AG08396 (cell line): ENCODE data around the gene BAHCC1.

Source experiments
- DNase-seq: peaks from one replicate; pipeline ENCODE4 v3.0.0; 2012; ENCODE audit warnings: low spot score, mixed read lengths

Gene BAHCC1

DNA sequence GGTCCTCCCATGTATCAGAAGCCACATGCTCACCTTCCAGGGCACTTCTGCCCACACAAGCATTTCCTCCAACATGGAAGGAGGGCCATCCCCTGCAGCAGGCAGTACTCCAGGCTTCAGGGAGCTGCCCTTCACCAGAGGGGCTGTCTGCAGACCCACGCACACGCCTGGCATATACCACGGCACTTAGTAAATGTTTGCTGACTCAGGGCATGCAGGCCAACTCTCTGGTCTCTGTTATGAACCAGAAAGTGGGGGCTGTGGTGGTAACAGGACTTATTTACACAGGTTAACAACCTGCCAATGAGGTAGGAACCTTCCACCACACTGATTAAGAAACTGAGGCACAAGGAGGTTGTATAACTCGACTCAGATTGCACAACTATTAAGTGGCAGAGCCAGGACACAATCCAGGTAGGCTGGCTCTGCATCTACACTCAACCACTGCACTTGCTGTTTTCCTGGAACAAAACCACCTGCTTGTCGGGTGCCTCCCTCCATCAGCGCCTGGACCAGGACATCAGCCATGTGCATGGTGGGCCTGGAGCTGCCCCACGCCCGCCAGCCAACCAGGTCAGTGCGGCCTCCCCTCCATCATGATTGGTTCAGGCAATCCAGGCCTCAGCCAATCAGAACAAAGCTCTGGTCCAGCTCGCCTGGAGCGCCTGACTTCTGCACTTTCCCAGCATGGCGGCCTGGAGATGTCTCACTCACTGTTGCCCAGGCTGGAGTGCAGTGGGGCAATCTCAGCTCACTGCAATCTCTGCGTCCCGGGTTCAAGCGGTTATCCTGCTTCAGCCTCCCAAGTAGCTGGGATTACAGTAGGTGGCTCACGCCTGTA lies 98.2 kb downstream of the BAHCC1 start:
- no peak for DNase-seq

DNA sequence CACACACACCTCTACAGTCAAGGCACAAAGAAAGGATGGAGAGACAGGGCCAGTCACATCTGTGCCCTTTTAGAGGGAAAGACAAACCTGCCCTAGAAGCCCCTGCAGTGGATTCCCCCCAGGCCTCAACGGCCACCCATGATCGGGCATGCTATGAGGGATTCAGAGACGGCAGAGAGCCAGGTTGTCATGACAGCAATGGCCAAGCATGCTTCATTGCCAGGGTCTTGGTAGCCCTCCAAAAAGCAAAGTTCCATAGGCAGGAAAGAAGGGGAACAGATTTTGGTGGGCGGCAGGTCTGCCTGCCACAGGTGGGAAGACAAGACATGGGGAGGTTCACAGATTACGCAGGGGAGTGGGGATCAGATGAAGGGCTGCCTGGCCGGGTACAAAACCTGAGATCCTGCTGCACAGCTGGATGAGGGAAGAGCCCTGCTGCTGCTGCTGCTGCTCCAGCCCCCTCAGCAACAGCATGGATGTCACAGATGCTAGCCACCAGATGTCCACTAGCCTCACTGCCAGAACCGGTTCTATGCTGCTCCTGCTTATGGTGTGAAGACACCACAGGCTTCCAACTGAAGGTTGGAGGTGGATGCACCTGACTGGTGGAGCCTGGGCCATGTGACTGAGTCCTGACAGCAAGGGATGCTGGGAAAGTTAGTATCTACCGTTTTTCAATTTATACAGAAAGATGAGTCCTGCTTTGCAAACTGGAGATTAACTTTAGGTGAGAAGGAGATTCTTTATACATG lies 99.5 kb downstream of the BAHCC1 start:
- no peak for DNase-seq

DNA sequence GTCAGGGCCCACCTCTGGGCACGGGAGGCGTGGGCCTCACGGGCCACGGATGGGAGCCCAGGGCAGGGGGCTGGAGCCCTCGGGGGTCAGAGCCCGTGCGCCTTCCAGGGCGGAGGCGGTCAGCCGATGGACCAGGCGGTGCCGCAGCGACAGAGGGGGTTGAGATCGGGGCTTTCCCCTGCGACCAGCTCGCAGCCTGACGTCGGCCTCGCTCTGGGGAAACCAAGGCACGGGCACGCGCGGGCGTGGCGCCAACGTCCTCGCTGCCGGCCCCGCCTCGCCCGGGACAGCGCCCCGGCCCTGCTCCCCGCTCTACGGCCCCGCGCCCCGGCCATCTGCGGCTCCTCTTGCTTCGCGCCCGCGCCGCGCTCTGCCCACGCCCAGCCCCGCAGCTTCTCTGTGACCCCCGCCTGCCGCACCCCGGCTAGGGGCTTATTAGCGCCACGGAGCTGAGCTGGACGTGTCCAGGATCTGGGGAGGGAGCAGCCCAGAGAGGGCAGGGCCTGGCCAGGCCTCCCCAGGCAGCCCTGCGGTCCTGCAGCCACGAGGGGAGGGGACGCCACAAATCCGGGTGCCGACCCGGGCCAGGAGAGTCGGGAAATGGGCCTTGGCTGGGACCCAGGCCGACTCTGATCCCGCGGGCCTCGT lies 103.8 kb downstream of the BAHCC1 start:
- DNase-seq = no peak

DNA sequence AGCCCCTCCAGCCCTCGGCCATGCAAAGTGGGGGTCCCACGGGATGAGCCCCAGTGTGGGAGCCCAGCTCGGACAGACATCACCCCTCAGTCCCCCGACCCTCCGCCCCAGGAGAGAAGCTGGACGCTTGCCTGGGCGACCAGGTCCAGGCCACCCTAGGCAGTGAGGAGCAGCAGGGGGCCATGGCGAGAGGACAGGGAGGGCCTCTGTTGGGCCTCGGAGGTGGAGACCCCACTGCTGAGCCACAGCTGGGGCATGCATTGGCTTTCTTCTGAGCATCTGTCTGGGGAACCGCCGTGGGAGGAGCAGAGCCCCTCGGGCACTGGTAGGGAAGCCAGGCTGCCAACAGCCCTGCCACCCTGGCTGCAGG lies 104.3 kb downstream of the BAHCC1 start:
- no peak for DNase-seq

DNA sequence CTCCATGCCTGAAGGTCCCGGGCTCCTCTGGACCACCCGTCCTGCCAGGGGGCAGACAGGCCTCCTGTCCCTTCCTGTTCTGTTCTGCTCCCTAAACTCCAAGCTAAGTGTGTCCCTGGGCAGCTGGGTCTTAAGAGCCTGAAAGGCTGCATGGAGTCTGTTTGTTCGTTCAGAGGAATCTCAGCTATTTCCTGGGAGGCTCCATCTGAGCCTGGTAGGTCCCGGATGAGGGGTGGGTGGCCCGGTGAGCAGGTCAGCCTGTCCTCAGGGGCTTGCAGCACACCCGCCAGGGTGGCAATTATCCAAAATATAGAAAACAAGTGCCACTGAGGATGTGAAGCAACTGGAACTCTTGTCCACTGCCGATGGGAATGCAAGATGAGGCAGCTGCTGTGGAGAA lies 104.8 kb downstream of the BAHCC1 start:
- DNase-seq = no peak

DNA sequence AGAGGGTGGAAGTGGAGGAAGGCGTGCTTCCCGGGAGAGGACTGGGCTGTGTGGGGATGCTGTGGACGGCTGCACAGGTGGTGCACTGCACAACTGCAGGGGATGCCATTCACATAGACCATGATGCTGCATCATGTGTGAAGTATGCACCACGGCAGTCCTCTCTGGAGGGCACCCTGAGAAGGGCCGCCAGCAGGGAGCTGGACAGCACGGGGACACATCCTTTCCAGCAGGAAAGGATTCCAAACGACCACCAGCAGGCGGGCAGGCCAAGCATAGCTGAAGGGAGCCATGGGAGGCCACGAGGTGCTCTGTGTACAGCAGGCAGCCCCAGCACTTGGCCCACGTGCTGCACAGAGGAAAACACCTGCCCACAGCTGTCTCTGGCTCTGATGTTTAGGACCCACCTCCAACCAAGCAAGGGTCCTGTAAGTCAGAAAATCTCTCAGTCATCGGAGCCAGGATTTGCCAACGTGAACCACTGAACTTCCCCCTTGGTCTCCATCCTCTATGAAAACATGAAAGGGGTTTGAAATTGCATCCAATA lies 107.3 kb downstream of the BAHCC1 start:
- no peak for DNase-seq

DNA sequence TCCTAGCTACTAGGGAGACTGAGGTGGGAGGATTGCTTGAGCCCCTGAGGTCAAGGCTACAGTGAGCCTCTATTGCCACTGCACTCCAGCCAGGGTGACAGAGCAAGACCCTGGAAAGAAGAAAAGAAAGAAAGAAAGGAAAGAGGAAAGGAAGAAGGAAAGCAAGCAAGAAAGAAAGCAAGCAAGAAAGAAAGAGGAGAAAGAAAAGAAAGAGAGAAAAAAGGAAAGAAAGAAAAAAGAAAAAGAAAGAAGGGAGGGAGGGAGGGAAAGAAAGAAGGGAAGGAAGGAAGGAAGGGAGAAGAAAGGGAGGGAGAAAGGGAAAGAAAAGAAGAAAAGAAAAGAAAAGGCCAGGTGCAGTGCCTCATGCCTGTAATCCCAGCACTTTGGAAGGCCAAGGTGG lies 108.4 kb downstream of the BAHCC1 start:
- DNase-seq = no peak

DNA sequence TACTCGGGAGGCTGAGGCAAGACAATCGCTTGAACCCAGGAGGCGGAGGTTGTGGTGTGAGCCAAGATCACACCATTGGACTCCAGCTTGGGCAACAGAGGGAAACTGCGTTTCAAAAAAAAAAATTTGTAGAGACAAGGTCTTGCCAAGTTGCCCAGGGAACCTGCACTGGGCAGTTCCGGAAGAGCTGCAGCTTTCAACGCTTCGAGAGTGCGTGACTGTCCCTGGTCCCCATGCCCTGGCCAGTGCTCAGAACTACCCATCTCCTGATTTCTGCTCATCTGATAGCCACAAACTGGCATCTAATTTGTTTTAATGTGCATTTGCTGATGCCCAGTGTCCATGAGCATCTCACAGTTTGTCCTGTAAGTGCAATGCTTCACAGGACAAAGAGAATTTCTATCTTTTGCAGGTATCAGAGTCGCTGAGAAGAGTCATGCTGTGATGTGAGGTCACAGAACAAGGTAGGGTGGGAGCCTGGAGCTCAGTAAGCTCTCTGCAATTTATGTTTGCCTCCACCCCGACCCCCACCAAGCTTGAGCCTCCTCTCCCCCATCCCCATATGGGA lies 113.5 kb downstream of the BAHCC1 start:
- DNase-seq = no peak

DNA sequence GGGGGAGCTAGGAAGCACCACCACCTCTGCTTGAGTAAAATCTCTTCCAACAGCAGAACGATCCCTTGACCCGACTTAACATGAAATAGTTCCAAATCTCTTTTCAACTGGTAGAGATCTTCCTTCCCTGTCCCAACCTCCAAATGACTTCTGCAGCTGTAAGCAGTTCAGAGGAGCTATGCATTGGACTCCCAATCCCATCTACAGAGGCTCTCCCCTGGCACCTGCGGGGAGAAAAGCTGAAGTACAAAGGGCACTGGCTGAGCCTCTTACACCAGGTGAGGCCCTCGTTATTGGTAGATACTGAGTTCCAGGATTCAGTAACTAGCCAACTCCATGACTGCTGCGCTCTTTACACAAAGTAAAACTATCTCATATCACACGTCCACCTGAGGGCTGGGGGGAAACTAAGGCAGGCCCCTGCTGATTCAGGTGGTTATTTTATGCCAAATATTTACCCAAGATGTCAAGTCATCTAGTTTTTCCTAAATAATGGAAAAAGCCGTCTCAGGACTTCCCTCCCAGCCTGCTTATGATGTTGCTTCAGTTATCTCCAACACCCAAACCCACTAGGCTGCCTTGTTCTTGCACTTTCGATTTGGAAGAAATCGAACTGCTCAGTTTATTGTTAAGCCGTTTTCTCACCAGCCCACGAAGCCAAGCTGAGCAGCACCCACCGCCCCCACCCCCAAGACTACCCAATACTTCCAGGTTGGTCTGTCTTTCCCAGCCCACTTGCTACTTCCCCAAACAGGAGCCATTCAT lies 114.1 kb downstream of the BAHCC1 start:
- DNase-seq = no peak

DNA sequence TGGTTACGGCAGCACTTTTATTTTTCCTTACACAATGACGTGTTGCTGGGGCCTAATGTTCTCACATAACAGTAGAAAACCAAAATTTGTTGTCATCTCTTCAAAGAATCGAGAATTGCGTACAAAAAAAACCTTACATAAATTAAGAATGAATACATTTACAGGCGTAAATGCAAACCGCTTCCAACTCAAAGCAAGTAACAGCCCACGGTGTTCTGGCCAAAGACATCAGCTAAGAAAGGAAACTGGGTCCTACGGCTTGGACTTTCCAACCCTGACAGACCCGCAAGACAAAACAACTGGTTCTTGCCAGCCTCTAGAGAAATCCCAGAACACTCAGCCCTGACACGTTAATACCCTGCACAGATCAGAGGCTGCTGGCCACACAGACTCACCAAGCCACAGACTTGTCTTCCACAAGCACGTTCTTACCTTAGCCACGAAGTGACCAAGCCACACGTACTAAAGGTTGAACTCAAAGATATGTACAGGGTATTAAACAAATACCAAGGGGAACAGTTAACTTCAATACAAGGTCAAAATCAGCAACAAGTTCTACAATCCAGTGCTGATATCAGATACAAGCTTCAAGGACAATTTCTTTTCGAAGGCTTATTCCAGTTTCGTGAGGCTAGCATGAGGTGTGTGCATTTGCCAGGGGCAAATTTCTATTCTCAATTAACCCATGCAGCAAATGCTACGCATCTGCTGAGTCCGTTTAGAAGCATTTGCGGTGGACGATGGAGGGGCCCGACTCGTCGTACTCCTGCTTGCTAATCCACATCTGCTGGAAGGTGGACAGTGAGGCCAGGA lies 114.9 kb downstream of the BAHCC1 start:
- no peak for DNase-seq

DNA sequence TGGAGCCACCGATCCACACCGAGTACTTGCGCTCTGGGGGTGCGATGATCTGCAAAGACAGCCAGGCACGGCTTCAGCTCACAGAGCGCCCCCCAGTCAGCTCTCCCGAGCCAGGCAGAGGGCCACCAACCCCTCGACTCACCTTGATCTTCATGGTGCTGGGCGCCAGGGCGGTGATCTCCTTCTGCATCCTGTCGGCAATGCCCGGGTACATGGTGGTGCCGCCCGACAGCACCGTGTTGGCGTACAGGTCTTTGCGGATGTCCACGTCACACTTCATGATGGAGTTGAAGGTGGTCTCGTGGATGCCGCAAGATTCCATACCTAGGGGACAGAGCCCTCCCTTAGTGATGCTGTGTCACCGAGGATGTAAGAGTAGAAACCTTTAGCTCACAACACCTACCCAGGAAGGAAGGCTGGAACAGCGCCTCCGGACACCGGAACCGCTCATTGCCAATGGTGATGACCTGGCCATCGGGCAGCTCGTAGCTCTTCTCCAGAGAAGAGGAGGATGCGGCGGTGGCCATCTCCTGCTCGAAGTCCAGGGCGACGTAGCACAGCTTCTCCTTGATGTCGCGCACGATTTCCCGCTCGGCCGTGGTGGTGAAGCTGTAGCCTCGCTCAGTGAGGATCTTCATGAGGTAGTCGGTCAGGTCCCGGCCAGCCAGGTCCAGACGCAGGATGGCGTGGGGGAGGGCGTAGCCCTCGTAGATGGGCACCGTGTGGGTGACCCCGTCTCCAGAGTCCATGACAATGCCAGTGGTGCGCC lies 115.7 kb downstream of the BAHCC1 start:
- no peak for DNase-seq

DNA sequence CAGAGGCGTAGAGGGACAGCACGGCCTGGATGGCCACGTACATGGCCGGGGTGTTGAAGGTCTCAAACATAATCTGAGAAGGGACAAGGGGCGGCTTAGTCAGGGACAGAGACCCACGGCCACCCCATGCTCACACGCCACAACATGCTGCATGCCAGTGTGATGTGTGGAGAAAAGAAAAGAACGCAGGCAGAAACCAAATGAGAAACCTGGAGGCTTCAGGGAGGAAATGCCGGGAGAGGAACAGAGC lies 116.2 kb downstream of the BAHCC1 start:
- no peak for DNase-seq

DNA sequence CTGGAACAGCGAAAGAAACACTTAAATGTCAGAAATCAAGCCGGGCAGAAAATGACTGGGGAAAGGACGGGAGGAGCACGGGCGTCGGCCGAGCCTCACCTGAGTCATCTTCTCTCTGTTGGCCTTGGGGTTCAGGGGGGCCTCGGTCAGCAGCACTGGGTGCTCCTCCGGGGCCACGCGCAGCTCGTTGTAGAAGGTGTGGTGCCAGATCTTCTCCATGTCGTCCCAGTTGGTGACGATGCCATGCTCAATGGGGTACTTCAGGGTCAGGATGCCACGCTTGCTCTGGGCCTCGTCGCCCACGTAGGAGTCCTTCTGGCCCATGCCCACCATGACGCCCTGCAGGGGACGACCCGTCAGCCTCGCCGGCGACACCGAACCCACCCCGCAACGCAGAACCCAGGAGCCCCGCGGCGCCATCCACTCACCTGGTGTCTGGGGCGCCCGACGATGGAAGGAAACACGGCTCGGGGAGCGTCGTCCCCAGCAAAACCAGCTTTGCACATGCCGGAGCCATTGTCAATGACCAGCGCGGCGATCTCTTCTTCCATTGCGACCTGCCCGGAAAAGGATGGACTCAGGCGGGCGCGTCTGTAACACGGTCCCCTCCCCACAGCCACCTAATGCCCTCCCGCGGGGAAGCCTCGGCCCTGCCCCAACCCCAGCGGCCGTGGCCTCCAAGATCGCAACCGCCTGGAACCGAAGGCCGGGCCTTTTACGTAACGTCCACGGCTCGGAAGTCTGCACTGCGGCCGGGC lies 116.7 kb downstream of the BAHCC1 start:
- no peak for DNase-seq

DNA sequence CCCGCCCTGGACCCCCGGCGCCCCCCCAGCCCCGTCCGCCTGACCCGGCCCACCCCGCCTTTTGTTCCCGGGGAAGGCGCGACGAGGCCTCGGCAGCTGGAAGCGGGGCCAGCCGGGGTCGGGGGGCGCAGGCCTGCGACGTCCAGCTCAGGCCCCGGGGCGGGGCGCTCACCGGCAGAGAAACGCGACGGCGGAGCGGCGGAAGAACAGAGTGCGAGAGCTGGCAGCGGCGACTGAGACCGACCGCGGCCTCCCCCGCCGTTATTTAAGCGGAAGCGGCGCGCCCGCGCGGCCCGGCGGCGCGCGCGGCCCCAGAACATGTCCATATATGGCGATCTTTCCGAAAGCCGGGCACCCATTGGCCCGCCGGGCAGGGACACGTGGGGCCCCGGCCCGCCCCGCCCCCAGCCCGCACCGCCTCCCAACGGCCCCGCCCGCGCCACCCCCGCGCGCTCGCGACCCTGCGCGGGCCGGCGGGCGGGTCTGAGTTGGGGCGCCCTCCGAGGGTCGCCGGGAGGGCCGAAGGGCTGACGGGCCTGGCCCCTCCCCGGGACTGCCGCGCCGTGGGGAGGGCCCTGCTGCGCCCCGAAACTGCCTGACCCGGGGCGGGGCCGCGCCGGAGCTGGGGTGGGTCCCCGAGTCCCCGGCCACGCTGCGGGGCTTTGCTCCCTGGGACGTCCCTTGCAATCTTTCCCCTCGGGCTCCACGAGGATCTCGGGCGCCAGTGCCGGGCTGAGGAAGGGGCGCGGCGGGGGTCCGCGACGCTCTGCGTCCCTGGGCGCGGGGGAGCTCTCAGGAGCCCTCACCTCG lies 117.5 kb downstream of the BAHCC1 start, which contains the start of gene ACTG1:
ACTG1 (minus strand) TSS at position 238 of the 810 bp plus-strand sequence. CDS start 445 bp downstream, outside the sequence.
- DNase-seq = peak; percentile 98

DNA sequence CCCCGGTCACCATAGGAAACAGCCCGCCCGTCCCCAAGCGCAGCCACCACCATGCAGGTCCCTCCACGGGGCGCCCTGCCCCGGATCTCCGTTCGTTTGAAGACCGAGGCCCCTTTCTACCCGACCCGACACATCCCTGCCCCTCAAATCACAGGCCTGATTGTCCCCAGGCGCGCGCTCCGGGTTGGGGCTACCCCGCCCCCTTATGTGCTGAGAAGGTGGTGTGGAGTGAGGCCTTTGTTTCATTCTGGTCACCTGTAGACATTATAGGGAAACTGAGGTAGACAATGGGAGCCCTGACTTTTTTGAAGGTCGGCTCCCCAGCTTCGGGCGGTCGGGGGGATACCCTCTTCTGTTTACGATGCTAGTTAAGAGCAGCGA lies 118.1 kb downstream of the BAHCC1 start:
- peak; percentile 57 for DNase-seq

DNA sequence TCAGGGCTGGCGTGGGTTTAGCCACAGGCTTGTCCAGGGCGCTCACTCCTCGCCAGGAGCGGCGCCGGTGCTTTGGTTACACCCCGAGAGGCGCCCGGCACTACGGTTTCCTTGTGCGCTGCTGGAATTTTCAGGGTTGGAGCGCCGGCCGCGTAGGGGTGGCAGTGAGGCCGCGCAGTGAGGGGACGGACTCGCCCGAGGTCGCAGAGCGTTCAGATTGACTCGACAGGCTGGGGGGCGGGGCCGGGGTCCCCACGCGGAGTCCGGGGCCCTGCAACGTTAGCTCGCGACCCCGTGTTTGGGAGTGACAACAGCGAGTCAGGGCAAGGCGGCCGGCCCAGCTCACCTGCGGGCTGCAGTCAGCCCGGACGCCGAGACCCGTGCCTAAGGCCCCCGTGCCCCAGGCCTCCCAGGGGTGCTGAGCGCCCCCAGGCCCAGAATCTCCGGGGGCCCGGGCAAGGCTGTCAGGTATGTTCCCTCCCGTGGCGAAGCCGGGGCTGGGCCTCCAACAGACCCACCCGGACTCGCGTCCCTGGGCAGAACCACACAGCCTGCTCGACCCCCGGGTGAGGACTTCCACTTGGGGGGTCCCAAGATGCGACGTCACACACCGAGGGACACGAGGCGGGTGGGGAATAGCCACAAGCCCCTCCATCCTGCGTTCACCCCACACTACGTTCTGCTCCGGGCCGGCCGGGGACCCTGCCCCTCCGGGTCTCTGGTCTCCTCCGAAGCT lies 118.7 kb downstream of the BAHCC1 start:
- peak; percentile 76 for DNase-seq

DNA sequence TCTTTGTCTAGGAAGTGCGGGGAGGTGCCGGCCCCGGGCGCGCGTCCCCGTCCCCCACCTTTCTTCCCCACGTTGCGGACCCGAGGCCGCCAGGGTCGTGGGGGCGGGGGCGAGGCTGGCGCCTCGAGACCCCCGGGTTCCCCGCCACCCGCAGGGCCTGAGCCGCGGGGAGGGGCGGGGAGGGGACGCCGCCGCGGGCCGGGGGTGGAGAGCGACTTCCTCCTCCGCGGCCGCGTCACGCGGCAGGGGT lies 119.2 kb downstream of the BAHCC1 start:
- DNase-seq = no peak
